HEK293 (cell line): ENCODE measurements around the gene GLG1.

Source experiments
- CTCF ChIA-PET: fragments of 350-600 bp; formaldehyde crosslinking; extraction: SDS; loops from one replicate; lab custom pipeline; 2021; ENCODE audit warnings: antibody characterized with exemption; lab: Yijun Ruan, JAX
- POLR2A ChIA-PET: fragments of 300-600 bp; formaldehyde crosslinking; extraction: SDS; loops from one replicate; lab custom pipeline; 2020; ENCODE audit warnings: antibody characterized with exemption, inconsistent platforms; lab: Yijun Ruan, JAX
- H3K27ac ChIP-seq: fragments of 200-500 bp; sonication (Bioruptor generic); 2 replicates; pipeline ENCODE4 v1.5.1; 2014; ENCODE audit warnings: low read depth, low read length, control low read depth, inconsistent platforms; ENCODE audit errors: extremely low read depth
- H3K36me3 ChIP-seq, 2 experiments: fragments of 200-500 bp in 1 of 2; sonication (Bioruptor generic) in 1 of 2; 1 replicate in 1 of 2; 2 replicates in 1 of 2; pipeline ENCODE4 v1.5.1; 2014 to 2017; ENCODE audit warnings: inconsistent platforms in 2 of 2, low read length in 2 of 2; ENCODE audit not compliant: control insufficient read depth in 2 of 2, insufficient read depth in 1 of 2
- H3K4me1 ChIP-seq: fragments of 200-500 bp; sonication (Bioruptor generic); 2 replicates; pipeline ENCODE4 v1.5.1; 2014; ENCODE audit warnings: mild to moderate bottlenecking, low read length, inconsistent platforms; ENCODE audit not compliant: control insufficient read depth, insufficient read depth
- H3K4me3 ChIP-seq: 2 replicates; pipeline ENCODE4 v1.5.1; 2011; ENCODE audit warnings: low read depth, mild to moderate bottlenecking, control low read depth, low read length, moderate library complexity
- H3K9me3 ChIP-seq: fragments of 200-500 bp; sonication (Bioruptor generic); 2 replicates; pipeline ENCODE4 v1.5.1; 2014; ENCODE audit warnings: low read depth, low read length, inconsistent platforms; ENCODE audit not compliant: control insufficient read depth, insufficient read depth
- BCL11A ChIP-seq: fragments of 450-650 bp; formaldehyde crosslinking; IDR thresholded peaks from 2 replicates; pipeline ENCODE4 v1.5.1; 2016; ENCODE audit warnings: low read depth, missing biosample characterization, missing genetic modification characterization
- OSR2 ChIP-seq: fragments of 450-650 bp; formaldehyde crosslinking; IDR thresholded peaks from 2 replicates; pipeline ENCODE4 v1.5.1; 2016; ENCODE audit warnings: missing biosample characterization, missing genetic modification characterization
- PRDM4 ChIP-seq: fragments of 450-650 bp; formaldehyde crosslinking; IDR thresholded peaks from 2 replicates; pipeline ENCODE4 v1.5.1; 2017; ENCODE audit warnings: missing biosample characterization, missing genetic modification characterization
- PRDM6 ChIP-seq: fragments of 450-650 bp; formaldehyde crosslinking; IDR thresholded peaks from 2 replicates; pipeline ENCODE4 v1.5.1; 2017; ENCODE audit warnings: missing biosample characterization, missing genetic modification characterization
- SP7 ChIP-seq: fragments of 450-650 bp; formaldehyde crosslinking; IDR thresholded peaks from 2 replicates; pipeline ENCODE4 v1.5.1; 2016; ENCODE audit warnings: missing biosample characterization, missing genetic modification characterization
- ZNF112 ChIP-seq: fragments of 450-650 bp; formaldehyde crosslinking; IDR thresholded peaks from 2 replicates; pipeline ENCODE4 v1.5.0; 2017; ENCODE audit warnings: missing biosample characterization, missing genetic modification characterization
- ZNF121 ChIP-seq: fragments of 450-650 bp; formaldehyde crosslinking; IDR thresholded peaks from 2 replicates; pipeline ENCODE4 v1.5.1; 2016; ENCODE audit warnings: missing biosample characterization, missing genetic modification characterization
- ZNF2 ChIP-seq: fragments of 450-650 bp; formaldehyde crosslinking; IDR thresholded peaks from 2 replicates; pipeline ENCODE4 v1.5.1; 2016; ENCODE audit warnings: missing biosample characterization, missing genetic modification characterization
- ZNF341 ChIP-seq: fragments of 450-650 bp; formaldehyde crosslinking; IDR thresholded peaks from 2 replicates; pipeline ENCODE4; 2016; ENCODE audit warnings: low read depth, missing biosample characterization, missing genetic modification characterization
- ZNF426 ChIP-seq: fragments of 450-650 bp; formaldehyde crosslinking; IDR thresholded peaks from 2 replicates; pipeline ENCODE4 v1.5.1; 2017; ENCODE audit warnings: missing biosample characterization, missing genetic modification characterization, mild to moderate bottlenecking, inconsistent platforms, moderate library complexity
- ZNF596 ChIP-seq: fragments of 450-650 bp; IDR thresholded peaks from 2 replicates; pipeline ENCODE4 v1.5.0; 2018; ENCODE audit warnings: missing biosample characterization, mild to moderate bottlenecking, missing genetic modification characterization, moderate library complexity
- ZNF776 ChIP-seq: fragments of 450-650 bp; formaldehyde crosslinking; IDR thresholded peaks from 2 replicates; pipeline ENCODE4 v1.5.0; 2017; ENCODE audit warnings: missing biosample characterization, missing genetic modification characterization, borderline replicate concordance
- ZSCAN5A ChIP-seq: fragments of 450-650 bp; formaldehyde crosslinking; IDR thresholded peaks from 2 replicates; pipeline ENCODE4 v1.5.1; 2016; ENCODE audit warnings: missing biosample characterization, missing genetic modification characterization

Gene GLG1

GRCh38 chr16:74497761-74498160 is 109.2 kb downstream of the GLG1 start (continued):
- no peak for TF ChIP-seq ZNF776
- TF ChIP-seq ZNF341: no peak
- no peak for TF ChIP-seq ZSCAN5A (tag by site-specific recombination)
- no peak for TF ChIP-seq PRDM4
- TF ChIP-seq OSR2 (tag by site-specific recombination): peak; percentile 38; the same call in 1 of the 2 replicates
- no peak for TF ChIP-seq ZNF596 (tag by site-specific recombination)
- TF ChIP-seq PRDM6: peak; percentile 70
- peak; percentile 53; the same call in 1 of the 2 replicates for TF ChIP-seq SP7 (tag by site-specific recombination)
- no peak for TF ChIP-seq BCL11A (tag by site-specific recombination)
- TF ChIP-seq ZNF2 (tag by site-specific recombination): no peak

GRCh38 chr16:74496054-74496453 is 110.9 kb downstream of the GLG1 start:
- Histone ChIP-seq H3K27ac (no peak overlapping the region), H3K4me1 (peaks cover 5% of the 10 kb centered on the region), H3K36me3 (peaks cover 17 to 28% of the 10 kb centered on the region in 2 experiments), H3K4me3 (no peak overlapping the region), H3K9me3 (no peaks in the 10 kb centered on the region)
- CTCF ChIA-PET: interaction anchor here (1.0 kb wide), 1 partner anchor 127 kb away, joined by 4 read pairs; no protein-coding TSS in a partner anchor
- POLR2A ChIA-PET: interaction anchor here (0.9 kb wide), 1 partner anchor 14 kb away, joined by 5 read pairs; no protein-coding TSS in a partner anchor
- no peak for TF ChIP-seq ZNF112 (tag by site-specific recombination)
- TF ChIP-seq ZNF121 (tag by site-specific recombination): peak; percentile 81
- TF ChIP-seq, all 188 proteins: peak for 1

GRCh38 chr16:74492976-74493375 is 113.9 kb downstream of the GLG1 start:
- Histone ChIP-seq H3K4me3 (no peak overlapping the region), H3K4me1 (peaks cover 3% of the 10 kb centered on the region; the same call in 1 of the 2 replicates), H3K27ac (no peak overlapping the region)
- POLR2A ChIA-PET: interaction anchor here (0.6 kb wide), 1 partner anchor 49 kb away, joined by 8 read pairs; no protein-coding TSS in a partner anchor
- no peak for TF ChIP-seq ZNF426 (tag by site-specific recombination)
- TF ChIP-seq, all 188 proteins: peak for 0
- CTCF ChIA-PET: interaction anchor here (1.0 kb wide), 1 partner anchor 11 kb away, joined by 4 read pairs; no protein-coding TSS in a partner anchor
- Histone ChIP-seq H3K36me3 (peaks cover 17 to 46% of the 10 kb centered on the region in 2 experiments), H3K9me3 (no peaks in the 10 kb centered on the region)
